Esophagus muscularis mucosa (tissue), 4 donors: Measurements from ENCODE around the gene PTGFRN. TPM values are rescaled to one million over a fixed set of nuclear protein-coding genes. Genes with fewer than 3 reads are reported as not detected.

ENCODE experiments used
- DNase-seq: peaks from one replicate; pipeline ENCODE4 v3.0.0-alpha.2; 2017; ENCODE audit errors: extremely low spot score
- H3K27ac ChIP-seq, 4 donors: fragments of 200-600 bp; sonication (generic); replicated peaks in 1 of 4; 1 replicate in 3 of 4; 2 replicates in 1 of 4; pipeline ENCODE4 v1.5.1; 2016 to 2019; ENCODE audit warnings: mild to moderate bottlenecking in 1 of 4
- H3K27me3 ChIP-seq, 4 donors: fragments of 200-600 bp; sonication (generic); one replicate each; pipeline versions ENCODE4 v1.5.1 to v1.6.0; 2016 to 2019
- H3K36me3 ChIP-seq, 4 donors: fragments of 200-600 bp; sonication (generic); one replicate each; pipeline ENCODE4 v1.5.1; 2016 to 2019
- H3K4me1 ChIP-seq, 4 donors: fragments of 200-600 bp; sonication (generic); one replicate each; pipeline ENCODE4 v1.5.1; 2016 to 2019
- H3K4me3 ChIP-seq, 4 donors: fragments of 200-600 bp; sonication (generic); 1 replicate in 2 of 4; 2 replicates in 2 of 4; pipeline ENCODE4 v1.5.1; 2016 to 2019; ENCODE audit warnings: mild to moderate bottlenecking in 4 of 4, moderate library complexity in 1 of 4
- H3K9me3 ChIP-seq, 4 donors: fragments of 200-600 bp; sonication (generic); 1 replicate in 3 of 4; 2 replicates in 1 of 4; pipeline ENCODE4 v1.5.1; 2016 to 2019
- EP300 ChIP-seq: sonication (generic); formaldehyde crosslinking; IDR thresholded peaks from one replicate; pipeline ENCODE4 v1.6.1; 2017; ENCODE audit warnings: antibody characterized with exemption
- POLR2A ChIP-seq: fragments of 450-650 bp; IDR thresholded peaks from one replicate; pipeline ENCODE4 v1.6.1; 2017; ENCODE audit warnings: antibody characterized with exemption, moderate library complexity, mild to moderate bottlenecking, low read depth
- POLR2AphosphoS5 ChIP-seq, 2 donors: sonication (generic); formaldehyde crosslinking; IDR thresholded peaks; one replicate each; pipeline ENCODE4 v1.6.1; 2017; ENCODE audit warnings: antibody characterized with exemption in 2 of 2
- WGBS: methylation state at CpG from one replicate; pipeline ENCODE4 v1.1.5; 2018; 5-methylcytosine and 5-hydroxymethylcytosine counted together
- intact Hi-C: fragments of 100-400 bp; cut with DNase I; formaldehyde crosslinking; loops from one replicate; pipeline ENCODE4 v1.15.1; 2023
- total RNA-seq, 4 donors: library from RNA; depleted of rRNA; stranded (reverse); fragments of >200 nt; gene quantifications; one replicate each; pipeline versions ENCODE4 v1.1.0 to v1.2.1, GENCODE V29; 2016
- TF ChIP-seq, protein P1 (sequence below), 3 experiments: fragments of 200-600 bp in 2 of 3; fragments of 450-650 bp in 1 of 3; sonication (generic) in 2 of 3; IDR thresholded peaks; one replicate each; pipeline ENCODE4 v1.5.1; 2017 to 2019; ENCODE audit warnings: antibody characterized with exemption in 3 of 3, mild to moderate bottlenecking in 2 of 3, moderate library complexity in 1 of 3

The PTGFRN gene
- total RNA-seq, 4 donors from 2014 or later: 69.1 to 150 (median 106) TPM

DNA sequence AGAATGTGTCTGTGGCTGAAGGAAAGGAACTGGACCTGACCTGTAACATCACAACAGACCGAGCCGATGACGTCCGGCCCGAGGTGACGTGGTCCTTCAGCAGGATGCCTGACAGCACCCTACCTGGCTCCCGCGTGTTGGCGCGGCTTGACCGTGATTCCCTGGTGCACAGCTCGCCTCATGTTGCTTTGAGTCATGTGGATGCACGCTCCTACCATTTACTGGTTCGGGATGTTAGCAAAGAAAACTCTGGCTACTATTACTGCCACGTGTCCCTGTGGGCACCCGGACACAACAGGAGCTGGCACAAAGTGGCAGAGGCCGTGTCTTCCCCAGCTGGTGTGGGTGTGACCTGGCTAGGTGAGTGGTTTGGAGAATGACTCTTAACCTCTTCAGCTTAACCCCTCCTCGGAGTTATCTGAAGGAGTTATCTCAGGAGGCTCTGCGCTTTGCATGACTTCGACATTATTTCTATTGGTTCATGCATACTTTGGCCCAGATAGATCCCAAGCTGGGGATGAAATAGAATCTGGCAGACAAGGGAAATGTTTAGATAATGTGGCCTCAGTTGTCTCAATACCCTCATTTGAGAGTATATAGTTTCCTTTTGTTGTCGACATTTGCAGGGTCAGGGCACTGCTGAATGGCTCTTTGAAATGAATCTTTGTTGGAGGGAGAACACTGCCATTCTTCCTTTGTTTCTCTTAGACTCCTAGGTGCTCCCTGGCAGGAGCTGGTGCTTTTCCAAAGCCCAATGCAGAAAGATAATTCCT is 39.7 kb downstream of the PTGFRN start:
- Histone ChIP-seq H3K27ac (peak overlapping the region; percentile 81 to 88 (median 84)), H3K4me1 (peaks cover 36 to 77% (median 75%) of the 10 kb centered on the region in 4 donors), H3K36me3 (peaks cover 0 to 18% (median 6%) of the 10 kb centered on the region in 4 donors), H3K4me3 (no peak overlapping the region), H3K9me3 (no peaks in the 10 kb centered on the region), H3K27me3 (no peaks in the 10 kb centered on the region)
- TF ChIP-seq, protein P1, sequence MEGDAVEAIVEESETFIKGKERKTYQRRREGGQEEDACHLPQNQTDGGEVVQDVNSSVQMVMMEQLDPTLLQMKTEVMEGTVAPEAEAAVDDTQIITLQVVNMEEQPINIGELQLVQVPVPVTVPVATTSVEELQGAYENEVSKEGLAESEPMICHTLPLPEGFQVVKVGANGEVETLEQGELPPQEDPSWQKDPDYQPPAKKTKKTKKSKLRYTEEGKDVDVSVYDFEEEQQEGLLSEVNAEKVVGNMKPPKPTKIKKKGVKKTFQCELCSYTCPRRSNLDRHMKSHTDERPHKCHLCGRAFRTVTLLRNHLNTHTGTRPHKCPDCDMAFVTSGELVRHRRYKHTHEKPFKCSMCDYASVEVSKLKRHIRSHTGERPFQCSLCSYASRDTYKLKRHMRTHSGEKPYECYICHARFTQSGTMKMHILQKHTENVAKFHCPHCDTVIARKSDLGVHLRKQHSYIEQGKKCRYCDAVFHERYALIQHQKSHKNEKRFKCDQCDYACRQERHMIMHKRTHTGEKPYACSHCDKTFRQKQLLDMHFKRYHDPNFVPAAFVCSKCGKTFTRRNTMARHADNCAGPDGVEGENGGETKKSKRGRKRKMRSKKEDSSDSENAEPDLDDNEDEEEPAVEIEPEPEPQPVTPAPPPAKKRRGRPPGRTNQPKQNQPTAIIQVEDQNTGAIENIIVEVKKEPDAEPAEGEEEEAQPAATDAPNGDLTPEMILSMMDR (IDR thresholded peaks at IDR 0.05): no peak
- TF ChIP-seq POLR2AphosphoS5 (IDR thresholded peaks at IDR 0.05): peak in 1 of 2 donors; percentile 32
- TF ChIP-seq EP300: no peak
- intact Hi-C loops: no loop called here
- WGBS: 80% methylated on average over 18 of the region's 21 CpGs
- no peak for DNase-seq

DNA sequence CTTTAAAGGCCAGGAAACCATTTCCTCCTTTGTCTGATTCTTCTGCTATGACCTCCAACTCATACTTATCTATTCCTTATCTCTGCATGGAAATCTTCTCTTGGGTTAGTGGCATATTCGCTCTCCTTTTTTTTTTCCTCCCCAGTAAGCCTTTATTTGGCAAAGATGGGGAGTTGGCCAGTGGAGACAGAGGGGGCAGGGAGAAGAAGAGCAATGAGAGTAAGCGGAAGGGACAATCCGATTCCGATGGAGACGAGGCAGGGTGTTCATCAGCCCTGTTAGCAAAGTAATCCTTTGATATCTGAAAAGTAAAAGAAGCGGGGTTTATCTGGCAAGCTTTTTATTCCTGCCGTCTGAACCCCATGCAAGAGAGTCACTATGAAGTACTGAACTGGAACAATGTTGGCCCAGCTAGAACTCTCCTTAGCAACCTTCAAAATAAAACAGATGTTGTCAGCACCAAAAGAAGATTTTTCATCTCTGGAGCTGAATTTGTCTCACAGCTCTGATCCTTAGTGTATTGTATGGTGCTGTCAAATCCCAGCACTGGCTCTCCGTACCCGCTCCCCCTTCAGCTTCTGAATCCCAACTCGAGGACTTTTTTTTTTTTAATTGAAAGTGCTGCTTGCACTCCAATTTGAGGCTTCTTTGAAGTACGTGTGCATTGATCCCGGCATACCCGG is 40.9 kb downstream of the PTGFRN start:
- Histone ChIP-seq H3K4me1 (peaks cover 36 to 90% (median 83%) of the 10 kb centered on the region in 4 donors), H3K9me3 (no peaks in the 10 kb centered on the region), H3K36me3 (peaks cover 0 to 6% (median 1%) of the 10 kb centered on the region in 4 donors), H3K27ac (peak overlapping the region; percentile 81 to 88 (median 84)), H3K4me3 (peak overlapping the region; percentile 17 to 39 (median 37)), H3K27me3 (no peaks in the 10 kb centered on the region)
- peak; percentile 89 for DNase-seq
- WGBS: 33% methylated on average over 13 of the region's 13 CpGs
- peak; percentile 7 to 18 for TF ChIP-seq POLR2AphosphoS5 (IDR thresholded peaks at IDR 0.05)
- TF ChIP-seq, protein P1 (IDR thresholded peaks at IDR 0.05): no peak
- intact Hi-C loops: loop anchor here (2.0 kb wide), 1 partner anchor 36 kb away; no protein-coding TSS in a partner anchor

DNA sequence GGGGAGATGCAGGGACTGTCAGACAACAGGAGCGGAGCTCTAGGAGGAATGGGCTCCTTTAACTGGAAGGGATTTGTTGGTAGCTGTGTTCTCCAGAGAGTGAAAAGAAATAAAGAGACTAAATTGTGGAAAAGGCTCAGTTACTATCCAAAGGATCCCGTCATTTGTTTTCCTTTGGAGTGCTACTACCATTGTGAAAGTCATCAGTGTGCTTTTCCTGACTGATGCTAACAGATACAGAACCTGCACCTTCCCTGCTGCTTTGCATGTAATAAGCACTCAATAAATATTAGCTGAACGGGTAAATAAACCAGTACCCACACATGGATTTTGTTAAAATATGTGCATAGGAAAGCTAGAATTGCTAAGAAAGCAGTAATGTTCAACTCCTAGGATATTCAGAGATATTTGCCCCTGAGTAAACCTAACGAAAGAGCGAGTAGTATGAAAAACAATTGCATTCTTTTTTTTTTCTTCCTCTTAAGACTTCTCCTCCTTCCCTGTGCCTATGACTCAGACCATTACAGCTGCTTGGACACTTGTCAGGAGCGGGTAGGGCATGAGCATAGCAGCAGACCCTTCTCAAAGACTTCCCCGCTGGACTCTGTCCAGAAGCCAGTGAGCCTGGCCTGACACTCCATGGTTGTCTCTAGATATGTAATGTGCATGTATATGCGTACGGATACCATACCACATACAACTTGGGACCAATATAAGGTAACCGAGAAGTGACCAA is 41.7 kb downstream of the PTGFRN start:
- H3K4me3 ChIP-seq: peak overlapping the region; percentile 17 to 39 (median 37)
- 50% methylated on average over 10 of the region's 10 CpGs for WGBS
- intact Hi-C loops: loop anchor here (2.0 kb wide), 1 partner anchor 37 kb away; no protein-coding TSS in a partner anchor

DNA sequence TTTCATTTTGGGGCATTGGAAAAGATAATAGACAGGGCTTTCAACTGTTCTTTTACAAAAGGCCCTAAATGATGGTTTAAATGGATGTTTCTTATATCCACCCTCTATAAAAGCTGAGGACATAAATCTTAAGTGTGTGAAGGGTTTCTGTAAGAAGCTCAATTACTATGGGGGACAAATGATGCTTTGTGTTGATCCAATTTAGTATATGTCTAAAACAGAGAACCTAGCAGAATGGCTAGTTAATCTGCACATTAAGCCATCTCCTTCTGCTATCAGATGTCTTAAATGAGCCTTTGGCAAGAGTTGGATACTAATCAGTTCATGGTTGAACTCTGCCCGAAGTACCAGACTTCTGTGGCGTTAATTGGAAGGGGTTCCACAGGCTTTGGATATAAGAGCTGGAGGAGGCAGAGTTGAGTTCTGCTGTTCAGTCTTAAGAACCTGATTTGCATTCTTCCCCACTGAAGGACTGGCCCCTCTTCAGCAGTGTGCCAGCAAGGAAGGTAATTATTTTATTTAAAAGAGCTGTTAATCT is 43.1 kb downstream of the PTGFRN start:
- Histone ChIP-seq H3K36me3 (no peaks in the 10 kb centered on the region), H3K4me3 (no peak overlapping the region), H3K4me1 (peaks cover 28 to 98% (median 82%) of the 10 kb centered on the region in 4 donors), H3K27ac (peak overlapping the region; percentile 30 to 88 (median 84)), H3K9me3 (no peaks in the 10 kb centered on the region), H3K27me3 (no peaks in the 10 kb centered on the region)
- peak; percentile 50 for DNase-seq
- WGBS: 82% methylated on average over 2 of the region's 2 CpGs
- intact Hi-C loops: no loop called here
- TF ChIP-seq, protein P1 (IDR thresholded peaks at IDR 0.05): no peak
- TF ChIP-seq EP300 (no peak), POLR2AphosphoS5 (IDR thresholded peaks at IDR 0.05) (no peak), POLR2A (no peak)

More for the DNA sequence above, 41.7 kb downstream of the PTGFRN start:
- peaks cover 36 to 97% (median 84%) of the 10 kb centered on the region in 4 donors for H3K4me1 ChIP-seq
- no peaks in the 10 kb centered on the region for H3K9me3 ChIP-seq
- TF ChIP-seq POLR2AphosphoS5 (IDR thresholded peaks at IDR 0.05) (peak; percentile 7 to 45), EP300 (no peak)
- TF ChIP-seq, protein P1 (IDR thresholded peaks at IDR 0.05): no peak
- no peaks in the 10 kb centered on the region for H3K27me3 ChIP-seq
- no peaks in the 10 kb centered on the region for H3K36me3 ChIP-seq
- peak; percentile 83 for DNase-seq
- peak overlapping the region; percentile 81 to 88 (median 84) for H3K27ac ChIP-seq
